RWPE2 (cell line): ENCODE results near the gene C1QL2.

ENCODE experiments used
- ATAC-seq: fragments of 200-7000 bp; cut with Tn5 transposase; 3 replicates; pipeline ENCODE4 v1.9.1; 2021; ENCODE audit warnings: low read depth
- DNase-seq: peaks from one replicate; pipeline ENCODE4 v3.0.0-alpha.2; 2020; ENCODE audit warnings: low spot score
- H3K27ac ChIP-seq: fragments of 450-650 bp; 2 replicates; pipeline ENCODE4 v1.5.1; 2017; ENCODE audit warnings: mild to moderate bottlenecking; ENCODE audit not compliant: poor library complexity, severe bottlenecking
- H3K27me3 ChIP-seq: fragments of 250-450 bp; sonication (Bioruptor Pico); 2 replicates; pipeline ENCODE4 v1.5.1; 2021; ENCODE audit warnings: mild to moderate bottlenecking, moderate library complexity; ENCODE audit not compliant: insufficient read depth, poor library complexity, severe bottlenecking
- H3K36me3 ChIP-seq: fragments of 250-450 bp; sonication (Bioruptor Pico); 2 replicates; pipeline ENCODE4 v1.5.1; 2020; ENCODE audit warnings: low read depth, mild to moderate bottlenecking, moderate library complexity
- H3K4me1 ChIP-seq: fragments of 250-450 bp; sonication (Bioruptor Pico); 2 replicates; pipeline ENCODE4 v1.5.1; 2021; ENCODE audit warnings: mild to moderate bottlenecking, moderate library complexity; ENCODE audit not compliant: insufficient read depth, poor library complexity, severe bottlenecking
- H3K4me3 ChIP-seq: fragments of 250-450 bp; sonication (Bioruptor Pico); 2 replicates; pipeline ENCODE4 v1.5.1; 2021; ENCODE audit warnings: mild to moderate bottlenecking, moderate library complexity; ENCODE audit not compliant: severe bottlenecking
- H3K9me3 ChIP-seq: fragments of 250-450 bp; sonication (Bioruptor Pico); 2 replicates; pipeline ENCODE4 v1.5.1; 2021; ENCODE audit warnings: mild to moderate bottlenecking, moderate library complexity; ENCODE audit not compliant: severe bottlenecking
- CTCF ChIP-seq: fragments of 450-650 bp; IDR thresholded peaks from one replicate; pipeline ENCODE4 v1.5.1; 2017; ENCODE audit warnings: mild to moderate bottlenecking, moderate library complexity; ENCODE audit not compliant: poor library complexity, severe bottlenecking

The C1QL2 gene

GRCh38 chr2:119173556-119174060 is 15.1 kb upstream of the C1QL2 start:
- Histone ChIP-seq H3K9me3 (no peaks in the 10 kb centered on the region), H3K27ac (no peak overlapping the region), H3K4me3 (no peak overlapping the region), H3K27me3 (no peaks in the 10 kb centered on the region), H3K36me3 (no peaks in the 10 kb centered on the region), H3K4me1 (no peaks in the 10 kb centered on the region)
- no peak for ATAC-seq
- no peak for DNase-seq
- no peak for TF ChIP-seq CTCF

- H3K36me3 ChIP-seq: no peaks in the 10 kb centered on the region
- no peak for TF ChIP-seq CTCF
- ATAC-seq (no peak), DNase-seq (no peak)
- H3K4me1 ChIP-seq: no peaks in the 10 kb centered on the region
- H3K27me3 ChIP-seq: no peaks in the 10 kb centered on the region
- H3K4me3 ChIP-seq: no peak overlapping the region
- no peaks in the 10 kb centered on the region for H3K9me3 ChIP-seq
- no peak overlapping the region for H3K27ac ChIP-seq
Observed at GRCh38 chr2:119170504-119170903, 12.0 kb upstream of the C1QL2 start.

GRCh38 chr2:119169717-119170116 is 11.2 kb upstream of the C1QL2 start:
- DNase-seq: no peak
- Histone ChIP-seq H3K9me3 (no peaks in the 10 kb centered on the region), H3K27me3 (no peaks in the 10 kb centered on the region), H3K27ac (no peak overlapping the region), H3K4me3 (no peak overlapping the region), H3K36me3 (no peaks in the 10 kb centered on the region), H3K4me1 (no peaks in the 10 kb centered on the region)
- no peak for ATAC-seq
- no peak for TF ChIP-seq CTCF

- Histone ChIP-seq H3K9me3 (no peaks in the 10 kb centered on the region), H3K36me3 (no peaks in the 10 kb centered on the region), H3K4me1 (no peaks in the 10 kb centered on the region), H3K27ac (no peak overlapping the region), H3K27me3 (peaks cover 63% of the 10 kb centered on the region), H3K4me3 (no peak overlapping the region)
- DNase-seq (no peak), ATAC-seq (no peak)
- no peak for TF ChIP-seq CTCF
Observed at GRCh38 chr2:119160361-119160990, 1.9 kb upstream of the C1QL2 start.

- no peak overlapping the region for H3K27ac ChIP-seq
- TF ChIP-seq CTCF: no peak
- no peaks in the 10 kb centered on the region for H3K36me3 ChIP-seq
- DNase-seq (no peak), ATAC-seq (no peak)
- no peaks in the 10 kb centered on the region for H3K9me3 ChIP-seq
- H3K27me3 ChIP-seq: peaks cover 86% of the 10 kb centered on the region
- H3K4me3 ChIP-seq: no peak overlapping the region
- no peaks in the 10 kb centered on the region for H3K4me1 ChIP-seq
Observed at GRCh38 chr2:119157850-119158511, 570 bp downstream of the C1QL2 start.
